Neural progenitor cell (in vitro differentiated cells): ENCODE data around the gene CLEC3B. TPM values are rescaled to one million over a fixed set of nuclear protein-coding genes. Genes with fewer than 3 reads are reported as not detected.

Experiments
- DNase-seq: peaks from one replicate; pipeline ENCODE4 v3.0.0-alpha.2; 2016; ENCODE audit warnings: low spot score
- H2AFZ ChIP-seq: fragments of 200-600 bp; sonication (generic); replicated peaks from 2 replicates; pipeline ENCODE4 v1.6.1; 2016; ENCODE audit warnings: antibody characterized with exemption
- H3F3A ChIP-seq: fragments of 200-600 bp; sonication (generic); 2 replicates; pipeline ENCODE4 v1.6.1; 2016; ENCODE audit warnings: antibody characterized with exemption, low read depth
- H3K27ac ChIP-seq: fragments of 200-600 bp; sonication (generic); 2 replicates; pipeline ENCODE4 v1.5.1; 2016; ENCODE audit warnings: mild to moderate bottlenecking
- H3K27me3 ChIP-seq: fragments of 200-600 bp; sonication (generic); 2 replicates; pipeline ENCODE4 v1.6.1; 2016; ENCODE audit warnings: mild to moderate bottlenecking, moderate library complexity
- H3K36me3 ChIP-seq: fragments of 200-600 bp; sonication (generic); 2 replicates; pipeline ENCODE4 v1.5.1; 2016
- H3K4me1 ChIP-seq: fragments of 200-600 bp; sonication (generic); 2 replicates; pipeline ENCODE4 v1.6.1; 2016; ENCODE audit warnings: mixed run types
- H3K4me2 ChIP-seq: fragments of 200-600 bp; sonication (generic); 2 replicates; pipeline ENCODE4 v1.6.1; 2016
- H3K4me3 ChIP-seq: fragments of 200-600 bp; sonication (generic); 2 replicates; pipeline ENCODE4 v1.5.1; 2016
- H3K79me2 ChIP-seq: fragments of 200-600 bp; sonication (generic); 2 replicates; pipeline ENCODE4 v1.6.1; 2016; ENCODE audit warnings: low read depth
- H3K9ac ChIP-seq: fragments of 200-600 bp; sonication (generic); 2 replicates; pipeline ENCODE4 v1.6.1; 2016
- H3K9me3 ChIP-seq: fragments of 200-600 bp; sonication (generic); 2 replicates; pipeline ENCODE4 v1.5.1; 2016; ENCODE audit warnings: low read depth
- H4K20me1 ChIP-seq: fragments of 200-600 bp; sonication (generic); 2 replicates; pipeline ENCODE4 v1.6.1; 2016; ENCODE audit warnings: low read depth
- H3K27ac Mint-ChIP-seq: 3 replicates; pipeline ENCODE4 v1.8.0; 2021; ENCODE audit warnings: mixed read lengths
- H3K27me3 Mint-ChIP-seq: 2 replicates; pipeline ENCODE4 v1.8.0; 2022; ENCODE audit warnings: low read depth, mild to moderate bottlenecking, inconsistent platforms, moderate library complexity, mixed read lengths; ENCODE audit not compliant: insufficient read depth
- H3K36me3 Mint-ChIP-seq: 3 replicates; pipeline ENCODE4 v1.8.0; 2021; ENCODE audit warnings: mixed read lengths
- H3K4me1 Mint-ChIP-seq: 3 replicates; pipeline ENCODE4 v1.8.0; 2021; ENCODE audit warnings: mixed read lengths
- H3K4me3 Mint-ChIP-seq: 3 replicates; pipeline ENCODE4 v1.8.0; 2021; ENCODE audit warnings: mild to moderate bottlenecking, moderate library complexity, mixed read lengths
- H3K9me3 Mint-ChIP-seq: 3 replicates; pipeline ENCODE4 v1.8.0; 2020; ENCODE audit warnings: mixed read lengths
- EZH2 ChIP-seq: fragments of 200-600 bp; sonication (generic); IDR thresholded peaks from 2 replicates; pipeline ENCODE4 v1.6.1; 2017; ENCODE audit warnings: antibody characterized with exemption, mild to moderate bottlenecking, moderate library complexity
- EZH2phosphoT487 ChIP-seq: fragments of 200-600 bp; sonication (generic); IDR thresholded peaks from 2 replicates; pipeline ENCODE4 v1.6.1; 2017; ENCODE audit warnings: antibody characterized with exemption
- total RNA-seq: library from RNA; depleted of rRNA; stranded (reverse); fragments of >200 nt; gene quantifications from 2 replicates; pipeline ENCODE4 v1.2.3, GENCODE V29; 2015; ENCODE audit warnings: low replicate concordance
- TF ChIP-seq, protein P1 (sequence below): fragments of 200-600 bp; sonication (generic); IDR thresholded peaks from 2 replicates; pipeline ENCODE4 v1.5.1; 2017; ENCODE audit warnings: antibody characterized with exemption, mild to moderate bottlenecking

CLEC3B gene
- total RNA-seq, 1 donor from 2014 or later: not detected

- no peak overlapping the region for H3K9ac ChIP-seq
- peaks cover 9% of the 10 kb centered on the region for H3F3A ChIP-seq
- H3K79me2 ChIP-seq: no peaks in the 10 kb centered on the region
- H3K4me3 ChIP-seq: no peak overlapping the region
- TF ChIP-seq EZH2 (no peak), EZH2phosphoT487 (no peak)
- TF ChIP-seq, protein P1, sequence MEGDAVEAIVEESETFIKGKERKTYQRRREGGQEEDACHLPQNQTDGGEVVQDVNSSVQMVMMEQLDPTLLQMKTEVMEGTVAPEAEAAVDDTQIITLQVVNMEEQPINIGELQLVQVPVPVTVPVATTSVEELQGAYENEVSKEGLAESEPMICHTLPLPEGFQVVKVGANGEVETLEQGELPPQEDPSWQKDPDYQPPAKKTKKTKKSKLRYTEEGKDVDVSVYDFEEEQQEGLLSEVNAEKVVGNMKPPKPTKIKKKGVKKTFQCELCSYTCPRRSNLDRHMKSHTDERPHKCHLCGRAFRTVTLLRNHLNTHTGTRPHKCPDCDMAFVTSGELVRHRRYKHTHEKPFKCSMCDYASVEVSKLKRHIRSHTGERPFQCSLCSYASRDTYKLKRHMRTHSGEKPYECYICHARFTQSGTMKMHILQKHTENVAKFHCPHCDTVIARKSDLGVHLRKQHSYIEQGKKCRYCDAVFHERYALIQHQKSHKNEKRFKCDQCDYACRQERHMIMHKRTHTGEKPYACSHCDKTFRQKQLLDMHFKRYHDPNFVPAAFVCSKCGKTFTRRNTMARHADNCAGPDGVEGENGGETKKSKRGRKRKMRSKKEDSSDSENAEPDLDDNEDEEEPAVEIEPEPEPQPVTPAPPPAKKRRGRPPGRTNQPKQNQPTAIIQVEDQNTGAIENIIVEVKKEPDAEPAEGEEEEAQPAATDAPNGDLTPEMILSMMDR: peak; percentile 56
- H4K20me1 ChIP-seq: peaks cover 5% of the 10 kb centered on the region
- Mint-ChIP-seq H3K4me3 (no peak overlapping the region), H3K4me1 (peaks cover 23% of the 10 kb centered on the region), H3K9me3 (no peaks in the 10 kb centered on the region), H3K27ac (peak overlapping the region; percentile 32), H3K27me3 (peaks cover 2% of the 10 kb centered on the region), H3K36me3 (no peaks in the 10 kb centered on the region)
- H3K4me2 ChIP-seq: no peak overlapping the region
- DNase-seq: peak; percentile 69
- no peak overlapping the region for H3K27ac ChIP-seq
- H3K27me3 ChIP-seq: peaks cover 50% of the 10 kb centered on the region
- peaks cover 9% of the 10 kb centered on the region for H3K4me1 ChIP-seq
- H3K36me3 ChIP-seq: no peaks in the 10 kb centered on the region
- no peaks in the 10 kb centered on the region for H3K9me3 ChIP-seq
- H2AFZ ChIP-seq: no peak overlapping the region
These were observed 29.5 kb downstream of the CLEC3B start for GRCh38 chr3:45055411-45056143.

- peaks cover 28% of the 10 kb centered on the region for H3K4me1 Mint-ChIP-seq
- Histone ChIP-seq H3K27ac (no peak overlapping the region), H3K4me3 (no peak overlapping the region), H4K20me1 (peaks cover 5% of the 10 kb centered on the region), H3K4me2 (no peak overlapping the region), H3K27me3 (peaks cover 50% of the 10 kb centered on the region), H3K4me1 (peaks cover 15% of the 10 kb centered on the region), H3K79me2 (no peaks in the 10 kb centered on the region), H3K9me3 (no peaks in the 10 kb centered on the region), H2AFZ (no peak overlapping the region), H3K9ac (no peak overlapping the region), H3K36me3 (no peaks in the 10 kb centered on the region), H3F3A (peaks cover 13% of the 10 kb centered on the region)
- no peaks in the 10 kb centered on the region for H3K9me3 Mint-ChIP-seq
- no peaks in the 10 kb centered on the region for H3K36me3 Mint-ChIP-seq
- H3K4me3 Mint-ChIP-seq: no peak overlapping the region
- peaks cover 2% of the 10 kb centered on the region for H3K27me3 Mint-ChIP-seq
- no peak for TF ChIP-seq EZH2phosphoT487
- TF ChIP-seq, protein P1: no peak
- no peak for TF ChIP-seq EZH2
- peak overlapping the region; percentile 23 for H3K27ac Mint-ChIP-seq
- DNase-seq: no peak
These were observed 30.7 kb downstream of the CLEC3B start for GRCh38 chr3:45056608-45057301.

DNA sequence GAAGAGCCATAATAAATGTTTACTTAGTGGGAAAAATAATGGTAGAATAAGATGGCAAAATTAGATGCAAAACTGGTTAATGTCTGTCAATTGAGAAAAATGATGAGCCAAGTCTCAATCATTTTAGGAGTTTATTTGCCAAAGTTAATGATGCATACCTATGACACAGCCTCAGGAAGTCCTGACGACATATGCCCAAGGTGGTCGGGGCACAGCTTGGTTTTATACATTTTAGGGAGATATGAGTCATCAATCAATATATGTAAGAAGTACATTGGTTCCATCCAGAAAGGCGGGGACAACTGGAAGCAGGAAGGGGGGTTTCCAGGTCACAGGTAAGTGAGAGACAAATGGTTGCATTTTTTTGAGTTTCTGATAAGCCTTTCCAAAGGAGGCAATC is 31.5 kb downstream of the CLEC3B start:
- Histone ChIP-seq H3K79me2 (no peaks in the 10 kb centered on the region), H4K20me1 (peaks cover 5% of the 10 kb centered on the region), H3K9ac (no peak overlapping the region), H3K27ac (no peak overlapping the region), H3K4me1 (peaks cover 15% of the 10 kb centered on the region), H3K4me2 (no peak overlapping the region), H3F3A (peaks cover 13% of the 10 kb centered on the region), H3K36me3 (no peaks in the 10 kb centered on the region), H3K27me3 (peaks cover 50% of the 10 kb centered on the region), H2AFZ (no peak overlapping the region), H3K9me3 (no peaks in the 10 kb centered on the region), H3K4me3 (no peak overlapping the region)
- DNase-seq: no peak
- Mint-ChIP-seq H3K4me3 (no peak overlapping the region), H3K27me3 (no peaks in the 10 kb centered on the region), H3K36me3 (no peaks in the 10 kb centered on the region), H3K27ac (no peak overlapping the region), H3K9me3 (no peaks in the 10 kb centered on the region), H3K4me1 (peaks cover 31% of the 10 kb centered on the region)
- TF ChIP-seq EZH2phosphoT487 (no peak), EZH2 (no peak)
- TF ChIP-seq, protein P1: no peak
